ENCODE results near the gene TAX1BP1.

DNA sequence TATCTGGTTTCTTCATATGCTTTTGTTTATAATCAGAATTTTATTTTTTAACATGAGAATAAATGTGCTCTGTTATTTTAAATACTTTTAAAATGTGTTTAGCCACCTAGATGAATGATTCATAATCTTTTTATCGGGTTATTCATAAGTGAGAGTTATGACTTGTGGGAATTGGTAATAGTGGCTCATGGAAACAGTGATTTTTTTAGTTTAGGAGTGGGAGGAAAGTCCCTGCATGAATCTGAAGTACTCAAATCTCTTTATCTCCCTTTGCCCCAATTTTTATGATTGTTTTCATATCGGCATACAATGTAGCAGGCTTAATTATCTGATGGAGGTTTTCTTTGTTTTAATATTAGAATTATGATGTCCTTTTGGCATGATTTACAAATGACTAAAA is 42.9 kb downstream of the TAX1BP1 start:
- no peak for TF ChIP-seq EP300 (IDR thresholded peaks at IDR 0.05)
- TF ChIP-seq, protein P1, sequence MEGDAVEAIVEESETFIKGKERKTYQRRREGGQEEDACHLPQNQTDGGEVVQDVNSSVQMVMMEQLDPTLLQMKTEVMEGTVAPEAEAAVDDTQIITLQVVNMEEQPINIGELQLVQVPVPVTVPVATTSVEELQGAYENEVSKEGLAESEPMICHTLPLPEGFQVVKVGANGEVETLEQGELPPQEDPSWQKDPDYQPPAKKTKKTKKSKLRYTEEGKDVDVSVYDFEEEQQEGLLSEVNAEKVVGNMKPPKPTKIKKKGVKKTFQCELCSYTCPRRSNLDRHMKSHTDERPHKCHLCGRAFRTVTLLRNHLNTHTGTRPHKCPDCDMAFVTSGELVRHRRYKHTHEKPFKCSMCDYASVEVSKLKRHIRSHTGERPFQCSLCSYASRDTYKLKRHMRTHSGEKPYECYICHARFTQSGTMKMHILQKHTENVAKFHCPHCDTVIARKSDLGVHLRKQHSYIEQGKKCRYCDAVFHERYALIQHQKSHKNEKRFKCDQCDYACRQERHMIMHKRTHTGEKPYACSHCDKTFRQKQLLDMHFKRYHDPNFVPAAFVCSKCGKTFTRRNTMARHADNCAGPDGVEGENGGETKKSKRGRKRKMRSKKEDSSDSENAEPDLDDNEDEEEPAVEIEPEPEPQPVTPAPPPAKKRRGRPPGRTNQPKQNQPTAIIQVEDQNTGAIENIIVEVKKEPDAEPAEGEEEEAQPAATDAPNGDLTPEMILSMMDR (IDR thresholded peaks at IDR 0.05), result no peak
